ENCODE results near the gene NOL7. TPM values are rescaled to one million over a fixed set of nuclear protein-coding genes. Genes with fewer than 3 reads are reported as not detected.

The NOL7 gene
- total and polyA plus RNA-seq, 8 donors, result 22.7 to 40.3 (median 28.1) TPM

- Histone ChIP-seq H3K36me3 (peaks cover 0 to 10% (median 9%) of the 10 kb centered on the region in 3 donors), H3K4me3 (no peak overlapping the region), H3K27me3 (no peaks in the 10 kb centered on the region), H3K4me1 (peaks cover 0 to 3% (median 0%) of the 10 kb centered on the region in 3 donors), H3K9me3 (no peaks in the 10 kb centered on the region), H3K27ac (no peak overlapping the region)
- intact Hi-C loops (cut with DNase I), result no loop called here
- FAIRE-seq, result no peak
- DNase-seq, result no peak
- WGBS, 2 donors, result 89 to 93% methylated on average over 4 of the region's 4 CpGs
- ATAC-seq, result no peak
- no peak for TF ChIP-seq CTCF (IDR thresholded peaks at IDR 0.05)
Observed at GRCh38 chr6:13638626-13639025, 23.5 kb downstream of the NOL7 start.

- Histone ChIP-seq H3K4me3 (no peak overlapping the region), H3K4me1 (peaks cover 0 to 3% (median 0%) of the 10 kb centered on the region in 3 donors), H3K27ac (no peak overlapping the region), H3K36me3 (peaks cover 0 to 10% (median 9%) of the 10 kb centered on the region in 3 donors), H3K27me3 (no peaks in the 10 kb centered on the region), H3K9me3 (no peaks in the 10 kb centered on the region)
- FAIRE-seq (peak; percentile 90), DNase-seq (no peak), ATAC-seq (no peak)
- 61 to 63% methylated on average over 5 of the region's 5 CpGs for WGBS, 2 donors
- intact Hi-C loops (cut with DNase I), result no loop called here
- TF ChIP-seq CTCF (IDR thresholded peaks at IDR 0.05), result no peak
Observed at GRCh38 chr6:13641315-13641714, 26.2 kb downstream of the NOL7 start.

- no peaks in the 10 kb centered on the region for H3K4me1 ChIP-seq
- TF ChIP-seq CTCF (IDR thresholded peaks at IDR 0.05), result no peak
- H3K27ac ChIP-seq, result no peak overlapping the region
- no peaks in the 10 kb centered on the region for H3K27me3 ChIP-seq
- ATAC-seq, result no peak
- FAIRE-seq, result no peak
- intact Hi-C loops (cut with DNase I), result no loop called here
- H3K9me3 ChIP-seq, result no peaks in the 10 kb centered on the region
- DNase-seq, result no peak
- H3K36me3 ChIP-seq, result peaks cover 0 to 8% (median 8%) of the 10 kb centered on the region in 3 donors
- no peak overlapping the region for H3K4me3 ChIP-seq
- WGBS, 2 donors, result 75 to 86% methylated on average over 3 of the region's 3 CpGs
Observed at GRCh38 chr6:13643125-13643524, 28.0 kb downstream of the NOL7 start.

DNA sequence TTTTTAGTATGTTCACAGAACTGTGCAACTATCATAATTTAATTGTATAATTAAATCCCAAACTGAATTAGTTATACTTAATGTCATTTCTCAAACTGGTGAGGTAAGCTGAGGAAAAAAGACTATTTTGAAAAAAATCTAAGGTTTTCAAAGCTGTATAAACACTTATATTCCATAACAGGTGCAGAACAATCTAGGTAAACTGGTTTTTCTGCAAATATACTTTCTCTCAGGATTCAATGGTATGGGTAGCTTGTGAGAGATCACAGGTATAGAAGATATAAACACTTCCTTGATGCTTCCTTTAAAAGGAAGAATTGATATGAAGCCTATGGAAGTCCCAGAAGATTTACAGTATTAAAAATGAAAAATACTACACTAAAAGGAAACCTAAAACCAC is 33.7 kb downstream of the NOL7 start:
- ATAC-seq, result no peak
- no peak for FAIRE-seq
- no peak for DNase-seq
- Histone ChIP-seq H3K9me3 (no peaks in the 10 kb centered on the region), H3K4me1 (peaks cover 0 to 12% (median 11%) of the 10 kb centered on the region in 3 donors), H3K4me3 (no peak overlapping the region), H3K27ac (no peak overlapping the region), H3K36me3 (no peaks in the 10 kb centered on the region), H3K27me3 (no peaks in the 10 kb centered on the region)
- TF ChIP-seq CTCF (IDR thresholded peaks at IDR 0.05), result no peak
- intact Hi-C loops (cut with DNase I), result no loop called here

DNA sequence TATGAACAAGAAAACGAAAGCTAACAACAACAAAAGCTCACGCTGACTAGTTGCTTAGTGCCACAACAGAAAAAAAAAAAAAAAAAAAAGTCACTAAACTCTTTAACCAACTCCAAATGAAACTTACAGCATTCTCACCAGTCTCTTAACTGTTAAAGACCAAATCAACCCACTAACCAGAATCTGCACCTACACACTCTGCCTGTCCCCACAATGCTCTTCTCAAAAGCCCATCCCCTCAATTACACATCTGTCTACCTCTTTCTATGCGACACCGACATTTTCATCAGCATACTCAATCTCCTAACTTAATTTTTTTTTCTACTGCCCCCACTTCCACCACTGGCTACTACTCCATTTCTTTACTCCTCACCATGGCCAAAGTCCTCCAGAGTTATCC is 34.3 kb downstream of the NOL7 start:
- H3K36me3 ChIP-seq, result no peaks in the 10 kb centered on the region
- WGBS, 2 donors, result 91 to 97% methylated on average over 4 of the region's 4 CpGs
- no peak for ATAC-seq
- TF ChIP-seq CTCF (IDR thresholded peaks at IDR 0.05), result no peak
- H3K4me3 ChIP-seq, result no peak overlapping the region
- H3K4me1 ChIP-seq, result peaks cover 0 to 12% (median 11%) of the 10 kb centered on the region in 3 donors
- intact Hi-C loops (cut with DNase I), result no loop called here
- no peak for DNase-seq
- no peaks in the 10 kb centered on the region for H3K27me3 ChIP-seq
- H3K9me3 ChIP-seq, result no peaks in the 10 kb centered on the region
- no peak overlapping the region for H3K27ac ChIP-seq
- no peak for FAIRE-seq
